ENCODE measurements around the gene TMEM181. TPM values are rescaled to one million over a fixed set of nuclear protein-coding genes. Genes with fewer than 3 reads are reported as not detected.

The TMEM181 gene
- total and polyA plus RNA-seq, 2 experiments from 2014 or later, result 11.9 to 25.2 TPM

GRCh38 chr6:158573542-158573931, 13.6 kb downstream of the TMEM181 start (continued):
- TF ChIP-seq, protein P1, sequence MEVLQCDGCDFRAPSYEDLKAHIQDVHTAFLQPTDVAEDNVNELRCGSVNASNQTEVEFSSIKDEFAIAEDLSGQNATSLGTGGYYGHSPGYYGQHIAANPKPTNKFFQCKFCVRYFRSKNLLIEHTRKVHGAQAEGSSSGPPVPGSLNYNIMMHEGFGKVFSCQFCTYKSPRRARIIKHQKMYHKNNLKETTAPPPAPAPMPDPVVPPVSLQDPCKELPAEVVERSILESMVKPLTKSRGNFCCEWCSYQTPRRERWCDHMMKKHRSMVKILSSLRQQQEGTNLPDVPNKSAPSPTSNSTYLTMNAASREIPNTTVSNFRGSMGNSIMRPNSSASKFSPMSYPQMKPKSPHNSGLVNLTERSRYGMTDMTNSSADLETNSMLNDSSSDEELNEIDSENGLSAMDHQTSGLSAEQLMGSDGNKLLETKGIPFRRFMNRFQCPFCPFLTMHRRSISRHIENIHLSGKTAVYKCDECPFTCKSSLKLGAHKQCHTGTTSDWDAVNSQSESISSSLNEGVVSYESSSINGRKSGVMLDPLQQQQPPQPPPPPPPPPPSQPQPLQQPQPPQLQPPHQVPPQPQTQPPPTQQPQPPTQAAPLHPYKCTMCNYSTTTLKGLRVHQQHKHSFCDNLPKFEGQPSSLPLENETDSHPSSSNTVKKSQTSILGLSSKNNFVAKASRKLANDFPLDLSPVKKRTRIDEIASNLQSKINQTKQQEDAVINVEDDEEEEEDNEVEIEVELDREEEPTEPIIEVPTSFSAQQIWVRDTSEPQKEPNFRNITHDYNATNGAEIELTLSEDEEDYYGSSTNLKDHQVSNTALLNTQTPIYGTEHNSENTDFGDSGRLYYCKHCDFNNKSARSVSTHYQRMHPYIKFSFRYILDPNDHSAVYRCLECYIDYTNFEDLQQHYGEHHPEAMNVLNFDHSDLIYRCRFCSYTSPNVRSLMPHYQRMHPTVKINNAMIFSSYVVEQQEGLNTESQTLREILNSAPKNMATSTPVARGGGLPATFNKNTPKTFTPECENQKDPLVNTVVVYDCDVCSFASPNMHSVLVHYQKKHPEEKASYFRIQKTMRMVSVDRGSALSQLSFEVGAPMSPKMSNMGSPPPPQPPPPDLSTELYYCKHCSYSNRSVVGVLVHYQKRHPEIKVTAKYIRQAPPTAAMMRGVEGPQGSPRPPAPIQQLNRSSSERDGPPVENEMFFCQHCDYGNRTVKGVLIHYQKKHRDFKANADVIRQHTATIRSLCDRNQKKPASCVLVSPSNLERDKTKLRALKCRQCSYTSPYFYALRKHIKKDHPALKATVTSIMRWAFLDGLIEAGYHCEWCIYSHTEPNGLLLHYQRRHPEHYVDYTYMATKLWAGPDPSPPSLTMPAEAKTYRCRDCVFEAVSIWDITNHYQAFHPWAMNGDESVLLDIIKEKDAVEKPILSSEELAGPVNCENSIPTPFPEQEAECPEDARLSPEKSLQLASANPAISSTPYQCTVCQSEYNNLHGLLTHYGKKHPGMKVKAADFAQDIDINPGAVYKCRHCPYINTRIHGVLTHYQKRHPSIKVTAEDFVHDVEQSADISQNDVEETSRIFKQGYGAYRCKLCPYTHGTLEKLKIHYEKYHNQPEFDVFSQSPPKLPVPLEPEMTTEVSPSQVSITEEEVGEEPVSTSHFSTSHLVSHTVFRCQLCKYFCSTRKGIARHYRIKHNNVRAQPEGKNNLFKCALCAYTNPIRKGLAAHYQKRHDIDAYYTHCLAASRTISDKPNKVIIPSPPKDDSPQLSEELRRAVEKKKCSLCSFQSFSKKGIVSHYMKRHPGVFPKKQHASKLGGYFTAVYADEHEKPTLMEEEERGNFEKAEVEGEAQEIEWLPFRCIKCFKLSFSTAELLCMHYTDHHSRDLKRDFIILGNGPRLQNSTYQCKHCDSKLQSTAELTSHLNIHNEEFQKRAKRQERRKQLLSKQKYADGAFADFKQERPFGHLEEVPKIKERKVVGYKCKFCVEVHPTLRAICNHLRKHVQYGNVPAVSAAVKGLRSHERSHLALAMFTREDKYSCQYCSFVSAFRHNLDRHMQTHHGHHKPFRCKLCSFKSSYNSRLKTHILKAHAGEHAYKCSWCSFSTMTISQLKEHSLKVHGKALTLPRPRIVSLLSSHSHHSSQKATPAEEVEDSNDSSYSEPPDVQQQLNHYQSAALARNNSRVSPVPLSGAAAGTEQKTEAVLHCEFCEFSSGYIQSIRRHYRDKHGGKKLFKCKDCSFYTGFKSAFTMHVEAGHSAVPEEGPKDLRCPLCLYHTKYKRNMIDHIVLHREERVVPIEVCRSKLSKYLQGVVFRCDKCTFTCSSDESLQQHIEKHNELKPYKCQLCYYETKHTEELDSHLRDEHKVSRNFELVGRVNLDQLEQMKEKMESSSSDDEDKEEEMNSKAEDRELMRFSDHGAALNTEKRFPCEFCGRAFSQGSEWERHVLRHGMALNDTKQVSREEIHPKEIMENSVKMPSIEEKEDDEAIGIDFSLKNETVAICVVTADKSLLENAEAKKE (CRISPR knock-in tag; IDR thresholded peaks at IDR 0.05), result no peak
- TF ChIP-seq NANOG (IDR thresholded peaks at IDR 0.05; ENCODE audit: borderline replicate concordance) (no peak), ZNF331 (CRISPR knock-in tag; IDR thresholded peaks at IDR 0.05; ENCODE audit: low read depth) (no peak), CREB1 (CRISPR knock-in tag; IDR thresholded peaks at IDR 0.05; ENCODE audit: low read depth) (no peak)

DNA sequence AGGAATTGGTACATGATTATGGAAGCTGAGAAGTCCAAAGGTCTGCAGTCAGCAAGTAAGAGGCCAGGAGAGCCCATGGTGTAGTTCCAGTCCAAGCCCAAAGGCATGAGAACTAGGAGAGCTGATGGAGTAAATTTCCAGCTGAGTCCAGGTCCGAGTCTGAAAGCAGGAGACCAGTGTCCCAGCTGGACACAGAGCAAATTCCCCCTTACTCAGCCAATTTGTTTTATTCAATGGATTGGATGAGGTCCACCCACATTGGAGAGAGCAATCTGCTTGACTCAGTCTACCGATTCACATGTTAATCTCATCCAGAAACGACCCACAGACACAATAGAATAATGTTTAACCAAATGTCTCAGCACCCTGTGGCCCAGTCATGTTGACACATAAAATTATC, 14.9 kb downstream of the TMEM181 start:
- Histone ChIP-seq H4K20me1 (replicated peaks; ENCODE audit: insufficient read depth) (peaks cover 10% of the 10 kb centered on the region; the same call in 1 of the 2 replicates), H3F3A (replicated peaks; ENCODE audit: low read depth) (no peaks in the 10 kb centered on the region), H3K36me3 (ENCODE audit: insufficient read depth) (no peaks in the 10 kb centered on the region), H2AFZ (no peak overlapping the region), H3K27me3 (ENCODE audit: insufficient read depth) (no peaks in the 10 kb centered on the region), H3K79me2 (replicated peaks; ENCODE audit: insufficient read depth) (peaks cover 83% of the 10 kb centered on the region), H3K4me1 (ENCODE audit: insufficient read depth) (peaks cover 10% of the 10 kb centered on the region; the same call in 1 of the 2 replicates), H3K4me3 (no peak overlapping the region), H3K4me2 (no peak overlapping the region), H3K27ac (ENCODE audit: low read depth) (no peak overlapping the region; the same call in 1 of the 2 replicates), H3K9me2 (ENCODE audit: insufficient read depth) (no peaks in the 10 kb centered on the region)
- ATAC-seq, result no peak
- H3K36me3 Mint-ChIP-seq (ENCODE audit: low read depth), result peaks cover 25% of the 10 kb centered on the region
- H3K27me3 Mint-ChIP-seq (ENCODE audit: insufficient read depth, low read depth, poor library complexity), result peaks cover 3% of the 10 kb centered on the region
- no peak for DNase-seq (ENCODE audit: low spot score)
- H3K4me3 Mint-ChIP-seq, result no peak overlapping the region
- H3K4me1 Mint-ChIP-seq, result peaks cover 18% of the 10 kb centered on the region
- H3K27ac Mint-ChIP-seq, result no peak overlapping the region
- no peaks in the 10 kb centered on the region; the same call in 1 of the 3 replicates for H3K9me3 Mint-ChIP-seq
- TF ChIP-seq ZNF331 (CRISPR knock-in tag; IDR thresholded peaks at IDR 0.05; ENCODE audit: low read depth) (no peak), CREB1 (CRISPR knock-in tag; IDR thresholded peaks at IDR 0.05; ENCODE audit: low read depth) (no peak), ZNF114 (CRISPR knock-in tag; IDR thresholded peaks at IDR 0.05) (no peak), ETS1 (IDR thresholded peaks at IDR 0.05) (no peak), EZH2phosphoT487 (IDR thresholded peaks at IDR 0.05; ENCODE audit: unreplicated experiment) (no peak)
- TF ChIP-seq, protein P1 (CRISPR knock-in tag; IDR thresholded peaks at IDR 0.05), result no peak

All from GM23338 (cell line).